HUES48 (cell line): ENCODE data around the gene COL4A2.

Experiments
- H3K27ac ChIP-seq: one replicate; pipeline ENCODE4 v1.7.0; 2013; ENCODE audit warnings: low read depth, low read length, inconsistent platforms
- H3K27me3 ChIP-seq: 2 replicates; pipeline ENCODE4 v1.6.1; 2013; ENCODE audit warnings: mild to moderate bottlenecking, low read length; ENCODE audit not compliant: control insufficient read depth, insufficient read depth
- H3K36me3 ChIP-seq: 2 replicates; pipeline ENCODE4 v1.6.1; 2013; ENCODE audit warnings: low read length; ENCODE audit not compliant: control insufficient read depth, insufficient read depth
- H3K4me1 ChIP-seq: 2 replicates; pipeline ENCODE4 v1.6.1; 2013; ENCODE audit warnings: mild to moderate bottlenecking, low read length; ENCODE audit not compliant: control insufficient read depth, insufficient read depth
- H3K4me3 ChIP-seq: 2 replicates; pipeline ENCODE4 v1.5.1; 2013; ENCODE audit warnings: mild to moderate bottlenecking, low read depth, low read length
- H3K9ac ChIP-seq: 2 replicates; pipeline ENCODE4 v1.6.1; 2013; ENCODE audit warnings: mild to moderate bottlenecking, low read depth, low read length, moderate library complexity
- H3K9me3 ChIP-seq: 2 replicates; pipeline ENCODE4 v1.6.1; 2013; ENCODE audit warnings: low read length; ENCODE audit not compliant: control insufficient read depth, insufficient read depth

Gene COL4A2

DNA sequence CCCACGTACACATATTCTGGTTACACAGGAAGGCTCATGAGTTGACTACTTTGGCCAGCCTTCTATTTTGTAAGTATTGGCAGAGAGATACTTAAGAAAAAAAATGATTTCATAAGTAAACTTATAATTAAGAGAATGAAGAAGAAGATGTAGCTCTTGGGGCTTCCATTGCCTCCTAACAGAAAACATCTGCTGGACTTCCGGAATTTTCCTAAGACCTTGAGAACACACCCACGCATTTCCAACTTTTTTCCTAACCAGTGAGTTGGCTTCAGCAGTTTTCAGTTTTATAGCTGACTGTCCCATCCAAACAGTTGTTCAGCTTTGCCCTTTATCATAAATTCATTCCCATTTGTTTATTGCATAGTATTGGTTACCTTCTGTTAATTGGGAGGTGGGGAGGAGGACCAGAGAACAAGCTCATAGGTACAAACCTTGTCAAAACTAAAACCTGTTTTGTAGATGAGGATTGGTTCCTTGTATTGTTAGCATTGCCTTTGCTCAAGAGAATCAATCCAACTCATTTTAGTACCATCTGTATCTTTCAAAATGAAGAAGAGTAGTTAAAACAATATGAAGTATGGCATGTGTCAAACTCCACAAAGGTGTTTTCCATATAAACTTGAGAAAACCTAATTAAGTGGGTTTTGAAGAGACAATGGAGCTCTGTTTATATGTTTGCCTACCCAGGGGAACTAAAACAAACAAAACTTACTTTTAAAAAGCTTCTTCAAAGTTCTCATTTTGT is 93.9 kb downstream of the COL4A2 start:
- Histone ChIP-seq H3K27me3 (no peaks in the 10 kb centered on the region), H3K4me1 (no peaks in the 10 kb centered on the region), H3K9ac (no peak overlapping the region), H3K36me3 (no peaks in the 10 kb centered on the region), H3K4me3 (no peak overlapping the region), H3K9me3 (no peaks in the 10 kb centered on the region), H3K27ac (no peak overlapping the region)

DNA sequence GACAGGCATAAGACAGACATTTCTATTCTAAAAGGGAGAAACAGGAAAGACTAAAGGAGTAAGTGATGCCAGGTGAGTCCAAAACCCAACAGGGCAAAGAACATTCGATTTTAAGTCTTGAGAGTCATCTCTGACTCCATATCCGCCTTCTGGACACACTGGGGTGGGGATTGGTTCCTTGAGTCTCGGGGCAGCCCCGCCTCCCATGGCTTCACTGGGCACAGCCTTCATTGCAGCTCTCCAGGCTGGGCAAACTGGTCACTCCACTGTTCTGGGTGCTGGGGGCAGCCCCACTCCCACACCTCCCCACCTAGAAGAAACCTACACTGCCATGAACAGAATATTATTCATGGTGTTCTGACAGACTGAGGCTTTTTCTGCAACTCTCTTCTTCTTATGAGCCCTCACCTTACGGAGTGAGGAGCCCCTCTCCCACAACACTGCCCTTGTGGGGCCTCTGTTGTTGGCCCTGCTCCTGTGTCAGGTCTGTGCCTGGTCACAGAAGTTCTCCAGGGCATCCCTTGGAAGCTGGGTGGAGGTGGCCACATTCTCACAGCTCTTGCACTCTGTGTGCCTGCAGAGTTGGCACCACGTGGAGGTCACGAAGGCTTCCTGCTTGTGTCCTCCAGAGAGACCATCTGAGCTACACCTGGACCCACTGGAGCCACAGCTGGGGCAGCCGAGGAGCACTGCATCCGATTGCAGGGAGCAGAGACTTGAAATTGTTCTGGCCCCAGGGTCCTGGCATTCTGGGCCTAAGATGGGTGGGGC is 95.4 kb downstream of the COL4A2 start:
- no peaks in the 10 kb centered on the region for H3K36me3 ChIP-seq
- no peaks in the 10 kb centered on the region for H3K27me3 ChIP-seq
- H3K4me3 ChIP-seq, result no peak overlapping the region
- no peak overlapping the region for H3K9ac ChIP-seq
- no peak overlapping the region for H3K27ac ChIP-seq
- peaks cover 4% of the 10 kb centered on the region; the same call in 1 of the 2 replicates for H3K4me1 ChIP-seq
- no peaks in the 10 kb centered on the region for H3K9me3 ChIP-seq

DNA sequence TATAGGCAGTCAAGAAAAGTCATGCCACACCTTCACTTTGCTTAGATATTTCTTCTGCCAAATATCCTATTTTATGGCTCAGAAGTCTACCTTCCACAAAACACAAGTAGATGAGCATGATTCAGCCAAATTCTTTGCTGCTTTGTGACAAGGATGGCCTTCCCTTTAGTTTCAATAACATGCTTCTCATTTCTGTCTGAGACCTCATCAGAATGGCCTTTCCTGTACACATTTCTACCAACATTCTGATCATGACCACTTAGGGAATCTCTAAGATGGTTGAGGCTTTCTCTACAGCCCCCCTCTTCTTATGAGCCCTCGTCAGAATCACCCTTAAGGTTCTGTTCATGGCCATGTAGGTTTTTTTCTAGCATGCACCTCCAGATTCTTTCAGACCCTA is 96.2 kb downstream of the COL4A2 start:
- Histone ChIP-seq H3K9me3 (no peaks in the 10 kb centered on the region), H3K36me3 (no peaks in the 10 kb centered on the region), H3K27me3 (no peaks in the 10 kb centered on the region), H3K4me3 (no peak overlapping the region), H3K9ac (no peak overlapping the region), H3K27ac (no peak overlapping the region), H3K4me1 (peaks cover 8% of the 10 kb centered on the region; the same call in 1 of the 2 replicates)

DNA sequence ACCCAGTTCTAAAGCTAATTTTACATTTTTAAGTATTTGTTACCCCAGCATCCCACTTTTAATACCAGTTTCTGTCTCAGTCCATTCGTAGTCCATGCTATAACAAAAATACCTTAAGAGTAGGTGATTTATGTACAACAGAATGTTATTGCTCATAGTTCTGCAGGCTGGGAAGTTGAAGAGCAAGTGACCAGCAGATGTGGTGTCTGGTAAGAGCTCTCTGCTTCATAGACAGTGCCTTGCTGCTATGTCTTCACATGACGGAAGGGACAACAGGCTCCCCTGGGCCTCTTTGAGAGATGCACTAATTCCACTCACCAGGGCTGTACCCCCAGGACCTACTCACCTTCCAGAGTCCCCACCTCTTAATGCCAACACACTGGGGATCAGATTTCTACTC is 96.6 kb downstream of the COL4A2 start:
- H3K27ac ChIP-seq, result no peak overlapping the region

DNA sequence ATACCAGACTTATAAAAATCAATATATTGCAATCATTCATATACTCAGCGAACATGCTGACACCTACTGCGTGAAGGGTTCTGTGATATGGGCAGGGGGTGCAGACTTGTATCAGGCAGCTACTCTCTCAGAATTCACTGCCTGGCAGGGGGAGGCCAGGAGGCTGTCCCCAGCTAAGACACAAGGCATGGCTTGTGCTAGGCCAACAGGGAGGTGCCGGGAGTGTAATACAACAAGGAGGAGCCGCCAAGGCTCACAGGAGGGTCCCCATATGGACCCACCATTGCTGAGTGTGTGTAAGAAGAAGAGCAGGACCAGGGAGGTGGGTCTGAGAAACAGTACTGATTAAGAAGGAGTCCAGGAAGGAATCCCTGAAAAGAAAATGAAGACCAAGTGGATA is 97.2 kb downstream of the COL4A2 start:
- Histone ChIP-seq H3K4me1 (peaks cover 8% of the 10 kb centered on the region; the same call in 1 of the 2 replicates), H3K27me3 (no peaks in the 10 kb centered on the region), H3K4me3 (no peak overlapping the region), H3K36me3 (no peaks in the 10 kb centered on the region), H3K9ac (no peak overlapping the region), H3K27ac (no peak overlapping the region), H3K9me3 (no peaks in the 10 kb centered on the region)

More for the DNA sequence above, 96.6 kb downstream of the COL4A2 start:
- no peaks in the 10 kb centered on the region for H3K27me3 ChIP-seq
- H3K4me1 ChIP-seq, result peaks cover 8% of the 10 kb centered on the region; the same call in 1 of the 2 replicates
- no peaks in the 10 kb centered on the region for H3K9me3 ChIP-seq
- H3K36me3 ChIP-seq, result no peaks in the 10 kb centered on the region
- no peak overlapping the region for H3K9ac ChIP-seq
- no peak overlapping the region for H3K4me3 ChIP-seq

DNA sequence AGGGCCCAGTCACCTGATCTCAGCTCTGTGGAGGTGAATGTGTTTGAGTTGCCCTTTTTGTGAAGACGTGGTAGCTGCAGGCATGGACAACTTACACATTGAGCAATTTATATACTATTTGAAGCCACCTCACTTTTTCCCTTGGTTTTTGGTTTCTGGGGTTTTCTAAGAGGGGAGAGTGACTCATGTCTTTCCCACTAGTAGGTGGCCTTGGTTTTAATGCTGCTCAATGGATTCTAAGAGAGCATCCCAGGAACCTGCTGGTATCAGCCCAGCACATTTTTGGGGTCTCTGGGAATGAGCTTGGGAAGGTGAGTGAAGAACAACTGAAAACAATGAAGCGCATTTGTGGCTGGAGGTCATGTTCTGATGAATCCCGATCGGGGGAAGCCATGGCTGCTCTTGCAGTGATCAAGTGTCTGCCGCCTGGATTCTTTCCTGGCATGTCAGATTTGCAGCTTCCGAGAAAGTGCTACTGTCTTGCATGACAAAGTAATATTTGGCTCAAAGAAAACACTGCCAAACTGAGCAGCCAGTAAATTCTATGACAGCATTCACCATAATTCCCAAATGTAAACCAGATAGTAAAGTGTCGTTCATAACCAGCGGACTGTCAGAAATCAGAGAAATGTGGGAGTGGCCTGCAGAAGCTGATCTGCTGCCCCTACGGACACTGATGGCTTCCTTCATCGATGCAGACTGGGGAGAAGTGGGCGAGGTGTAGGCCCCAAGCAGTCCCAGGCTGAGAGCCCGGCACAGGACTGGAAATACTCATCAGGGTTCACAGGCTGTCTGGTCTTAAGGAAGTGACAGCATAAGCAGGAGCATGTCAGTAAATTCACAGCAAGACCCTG is 98.7 kb downstream of the COL4A2 start:
- Histone ChIP-seq H3K9me3 (no peaks in the 10 kb centered on the region), H3K9ac (no peak overlapping the region), H3K4me1 (peaks cover 8% of the 10 kb centered on the region; the same call in 1 of the 2 replicates), H3K4me3 (no peak overlapping the region), H3K27ac (no peak overlapping the region), H3K27me3 (no peaks in the 10 kb centered on the region), H3K36me3 (no peaks in the 10 kb centered on the region)

DNA sequence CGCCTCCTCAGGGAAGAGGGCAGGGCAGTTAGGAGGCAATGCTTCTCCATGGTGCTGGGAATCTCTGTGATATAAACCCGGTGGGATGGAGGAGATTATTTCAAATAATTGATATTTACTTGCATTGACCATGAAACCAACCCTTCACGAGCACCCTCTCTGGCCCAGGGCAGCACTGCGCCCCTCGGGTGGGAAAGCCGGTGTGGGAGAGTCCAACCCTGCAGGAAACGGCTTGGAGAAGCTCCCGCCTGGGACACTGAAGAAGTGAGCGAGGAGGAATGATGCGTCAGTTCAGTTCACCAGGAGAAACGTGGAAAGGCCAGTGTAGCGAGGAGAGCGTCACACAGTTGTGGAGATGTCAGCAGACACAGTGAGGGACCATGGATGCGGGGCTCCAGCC is 99.9 kb downstream of the COL4A2 start:
- H3K4me3 ChIP-seq, result no peak overlapping the region
- no peaks in the 10 kb centered on the region for H3K9me3 ChIP-seq
- H3K27me3 ChIP-seq, result no peaks in the 10 kb centered on the region
- H3K4me1 ChIP-seq, result peaks cover 8% of the 10 kb centered on the region; the same call in 1 of the 2 replicates
- H3K9ac ChIP-seq, result no peak overlapping the region
- no peak overlapping the region for H3K27ac ChIP-seq
- no peaks in the 10 kb centered on the region for H3K36me3 ChIP-seq

DNA sequence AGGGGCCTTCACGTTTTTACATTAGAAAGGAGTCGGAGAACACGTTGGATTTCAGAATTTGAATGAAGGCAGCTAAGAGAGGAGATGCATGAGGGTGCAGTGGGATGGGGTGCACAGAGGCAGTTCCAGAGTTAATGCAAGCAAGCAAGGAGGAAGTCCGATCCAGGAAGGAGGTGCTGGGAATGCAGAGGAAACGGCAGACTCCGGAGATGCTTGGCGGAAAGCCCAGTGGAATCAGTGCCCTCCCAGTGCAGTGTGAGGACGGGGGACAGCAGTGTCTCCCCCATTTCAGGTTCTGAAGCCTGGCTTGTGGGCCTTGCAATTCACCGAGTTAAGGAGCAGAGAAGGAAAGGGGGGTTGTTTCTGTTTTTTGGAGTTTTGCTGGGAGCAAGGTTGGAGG is 100.4 kb downstream of the COL4A2 start:
- Histone ChIP-seq H3K27ac (no peak overlapping the region), H3K9me3 (no peaks in the 10 kb centered on the region), H3K36me3 (no peaks in the 10 kb centered on the region), H3K27me3 (no peaks in the 10 kb centered on the region), H3K4me3 (no peak overlapping the region), H3K9ac (no peak overlapping the region), H3K4me1 (peaks cover 10% of the 10 kb centered on the region)

DNA sequence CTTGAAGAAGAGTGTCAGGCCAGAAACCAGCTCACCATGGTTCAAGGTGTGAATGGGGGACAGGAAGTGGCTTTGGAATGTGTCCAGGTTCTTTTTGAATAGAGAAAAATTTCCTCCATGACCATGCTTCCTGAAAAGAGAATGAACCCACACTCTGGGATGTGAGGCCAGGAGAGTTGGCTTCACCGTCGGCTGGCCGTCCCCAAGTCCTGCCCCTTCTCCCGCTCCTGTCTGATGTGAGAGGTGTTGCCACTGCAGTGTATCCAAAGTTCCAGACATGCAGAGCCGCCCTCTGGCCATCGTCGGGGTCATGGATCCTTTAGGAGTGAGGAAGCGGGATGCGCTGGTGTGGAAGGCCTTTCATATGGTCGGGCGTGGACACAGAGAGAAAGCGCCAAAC is 101.2 kb downstream of the COL4A2 start:
- Histone ChIP-seq H3K27me3 (no peaks in the 10 kb centered on the region), H3K9ac (no peak overlapping the region), H3K36me3 (no peaks in the 10 kb centered on the region), H3K9me3 (no peaks in the 10 kb centered on the region), H3K27ac (no peak overlapping the region), H3K4me1 (peaks cover 12% of the 10 kb centered on the region), H3K4me3 (no peak overlapping the region)

DNA sequence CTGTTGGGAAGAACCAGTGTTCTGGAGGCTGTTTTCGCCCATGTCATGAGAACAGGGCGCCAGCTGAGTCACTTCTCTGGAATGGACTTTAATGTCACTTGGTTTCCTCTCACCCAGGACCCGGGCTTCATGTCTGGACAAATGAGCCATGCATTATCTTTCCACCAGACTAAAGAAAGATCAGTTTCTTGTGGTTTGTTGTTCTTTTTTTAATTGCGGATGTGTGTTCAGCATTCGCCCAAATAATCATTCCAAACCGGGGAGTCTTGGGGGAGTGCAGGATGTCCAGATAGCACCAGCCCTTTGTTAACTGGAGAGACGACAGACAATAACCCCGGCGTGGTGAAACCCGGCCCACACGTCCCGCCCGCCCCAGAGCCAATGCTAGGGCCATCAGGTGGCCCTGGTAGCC is 102.5 kb downstream of the COL4A2 start:
- Histone ChIP-seq H3K36me3 (no peaks in the 10 kb centered on the region), H3K27me3 (no peaks in the 10 kb centered on the region), H3K4me1 (peaks cover 12% of the 10 kb centered on the region), H3K9me3 (no peaks in the 10 kb centered on the region), H3K27ac (no peak overlapping the region), H3K4me3 (no peak overlapping the region), H3K9ac (no peak overlapping the region)
